HG02852 (cell line): Measurements from ENCODE around the gene CHST12.
"Not testable (repeated sequence)": the region's sequence is repeated elsewhere in the genome, so short reads cannot be mapped to it uniquely, and the experiment has no call there.

Experiments used
- ATAC-seq: cut with Tn5 transposase; IDR thresholded peaks from one replicate; pipeline ENCODE4 v1.9.1; 2021; ENCODE audit warnings: mild to moderate bottlenecking, moderate library complexity; ENCODE audit not compliant: unreplicated experiment

The CHST12 gene

GRCh38 chr7:2402687-2403013 lies 761 bp upstream of the CHST12 start:
- ATAC-seq: no peak

GRCh38 chr7:2403718-2404648 lies 572 bp downstream of the CHST12 start:
- ATAC-seq: peak; percentile 7

GRCh38 chr7:2404714-2405119 lies 1.3 kb downstream of the CHST12 start:
- ATAC-seq: no peak

GRCh38 chr7:2405201-2405600 lies 1.8 kb downstream of the CHST12 start:
- ATAC-seq: no peak

GRCh38 chr7:2405601-2406345 lies 2.4 kb downstream of the CHST12 start:
- peak; percentile 50 for ATAC-seq

- ATAC-seq: no peak
Measured at GRCh38 chr7:2409745-2410414, 6.5 kb downstream of the CHST12 start.

DNA sequence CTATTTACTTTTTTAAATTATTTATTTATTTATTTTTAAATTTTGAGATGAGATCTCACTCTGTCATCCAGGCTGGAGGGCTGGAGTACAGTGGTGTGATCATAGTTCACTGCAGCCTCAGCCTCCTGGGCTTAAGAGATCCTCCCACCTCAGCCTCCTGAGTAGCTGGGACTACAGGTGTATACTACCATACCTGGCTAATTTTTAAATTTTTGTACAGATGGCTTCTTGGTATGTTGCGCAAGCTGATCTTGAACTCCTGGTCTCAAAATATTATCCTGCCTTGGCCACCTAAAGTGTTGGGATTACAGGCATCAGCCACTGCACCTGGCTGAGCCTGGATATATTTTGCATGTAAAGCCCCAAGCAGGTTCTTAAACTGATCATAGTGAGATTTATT lies 7.6 kb downstream of the CHST12 start:
- ATAC-seq: no peak

- no peak for ATAC-seq
Measured at GRCh38 chr7:2411815-2412586, 8.6 kb downstream of the CHST12 start.

DNA sequence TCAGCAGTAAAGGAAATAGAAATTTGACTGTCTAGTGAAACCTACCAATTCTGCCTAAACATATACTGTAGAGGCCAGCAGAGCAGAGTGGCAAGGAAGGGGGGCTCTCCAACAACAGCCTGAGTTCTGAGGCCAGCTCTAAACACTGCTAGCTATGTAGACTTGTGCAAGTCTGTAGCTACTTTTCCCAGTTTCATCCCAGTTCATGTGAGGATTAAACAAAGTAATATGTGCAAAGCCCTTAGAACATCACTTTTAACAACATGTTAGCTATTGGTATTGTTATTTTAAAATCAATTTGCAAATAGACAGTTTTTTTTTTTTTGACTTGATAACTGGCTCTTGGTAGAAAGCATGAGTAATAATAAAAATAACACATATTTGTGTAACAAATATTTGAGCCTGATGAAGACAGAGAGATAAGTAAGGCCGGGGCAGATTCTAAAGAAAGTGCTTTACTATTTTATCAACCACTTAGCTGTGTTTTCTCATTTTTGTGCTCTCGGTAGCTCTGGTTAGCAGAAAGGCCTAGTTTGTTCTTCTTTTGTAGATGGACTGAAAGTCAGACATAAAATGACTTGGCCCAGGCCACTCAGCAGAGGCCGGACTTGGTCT lies 9.3 kb downstream of the CHST12 start:
- no peak for ATAC-seq

DNA sequence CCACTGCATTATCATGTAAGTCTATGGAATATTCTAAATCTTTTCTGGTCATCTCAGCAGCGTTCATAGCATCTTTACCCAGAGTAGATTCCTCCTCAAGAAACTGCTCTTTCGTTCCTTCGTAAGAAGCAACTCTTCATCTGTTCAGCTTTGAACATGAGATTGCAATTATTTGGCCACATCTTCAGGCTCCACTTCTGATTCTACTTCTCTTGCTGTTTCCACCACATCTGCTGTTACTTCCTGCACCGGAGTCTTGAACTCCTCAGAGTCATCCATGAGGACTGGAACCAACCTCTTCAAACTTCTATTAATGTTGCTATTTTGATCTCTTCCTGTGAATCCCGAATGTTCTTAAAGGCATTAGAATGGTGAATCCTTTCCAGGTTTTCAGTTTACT lies 12.7 kb downstream of the CHST12 start:
- no peak for ATAC-seq

- ATAC-seq: no peak
Measured at GRCh38 chr7:2416650-2417049, 13.2 kb downstream of the CHST12 start.

DNA sequence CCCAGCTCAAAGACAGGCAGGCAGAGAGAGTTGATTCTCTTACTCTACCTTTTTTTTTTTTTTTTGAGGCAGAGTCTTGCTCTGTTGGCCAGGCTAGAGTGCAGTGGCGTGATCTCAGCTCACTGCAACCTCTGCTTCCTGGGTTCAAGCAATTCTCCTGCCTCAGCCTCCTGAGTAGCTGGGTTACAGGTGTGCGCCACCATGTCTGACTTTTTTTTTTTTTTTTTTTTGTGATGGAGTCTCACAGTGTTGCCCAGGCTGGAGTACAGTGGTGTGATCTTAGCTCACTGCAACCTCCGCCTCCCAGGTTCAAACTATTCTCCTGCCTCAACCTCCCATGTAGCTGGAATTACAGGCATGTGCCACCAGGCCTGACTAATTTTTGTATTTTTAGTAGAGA lies 13.8 kb downstream of the CHST12 start:
- ATAC-seq: not testable (repeated sequence)

- ATAC-seq: no peak
Measured at GRCh38 chr7:2417981-2418481, 14.6 kb downstream of the CHST12 start.

DNA sequence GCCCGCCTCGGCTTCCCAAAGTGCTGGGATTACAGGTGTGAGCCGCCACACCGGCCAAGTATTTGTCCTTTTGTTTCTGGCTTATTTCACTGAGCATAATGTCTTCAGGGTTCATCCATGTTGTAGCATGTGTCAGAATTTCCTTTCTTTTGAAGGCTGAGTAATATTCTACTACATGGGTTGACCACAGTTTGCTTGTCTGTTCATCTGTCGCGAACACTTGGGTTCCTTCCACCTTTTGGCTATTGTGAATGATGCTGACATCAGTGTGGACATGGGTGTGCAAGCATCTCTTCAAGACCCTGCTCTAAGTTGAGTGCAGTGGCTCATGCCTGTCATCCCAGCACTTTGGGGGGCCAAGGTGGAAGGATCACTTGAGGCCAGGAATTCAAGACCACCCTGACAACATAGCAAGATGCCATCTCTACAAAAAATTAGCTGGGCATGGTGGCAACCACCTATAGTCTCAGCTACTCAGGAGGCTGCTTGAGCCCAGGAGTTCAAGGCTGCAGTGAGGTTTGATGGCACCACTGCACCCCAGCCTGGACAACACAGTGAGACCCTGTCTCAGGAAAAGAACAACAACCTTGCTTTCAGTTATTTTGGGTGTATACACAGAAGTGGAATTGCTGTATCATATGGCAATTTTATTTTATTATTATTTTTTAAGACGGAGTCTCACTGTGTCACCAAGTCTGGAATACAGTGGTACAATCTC lies 17.0 kb downstream of the CHST12 start:
- no peak for ATAC-seq

- ATAC-seq: no peak
Measured at GRCh38 chr7:2421943-2422310, 18.5 kb downstream of the CHST12 start.

DNA sequence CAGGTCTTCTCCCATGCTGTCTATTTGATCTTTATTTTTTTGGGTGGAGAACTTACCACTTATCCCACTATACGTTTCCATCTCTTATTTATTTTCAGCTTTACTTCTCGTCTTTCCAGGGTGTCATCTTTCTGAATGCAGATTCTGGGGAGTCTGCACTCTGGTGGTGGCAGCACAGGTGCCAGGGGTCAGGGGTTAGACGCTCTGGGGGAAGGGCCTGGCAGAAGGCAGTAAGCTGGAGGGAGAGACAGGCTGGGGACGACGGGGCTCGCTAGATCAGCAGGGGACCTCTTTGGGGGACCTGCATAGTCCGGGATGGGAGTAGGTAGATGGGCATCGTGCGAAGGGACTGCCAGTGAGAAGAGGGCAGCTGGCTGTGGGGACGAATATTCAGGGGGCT lies 22.3 kb downstream of the CHST12 start:
- no peak for ATAC-seq

- ATAC-seq: no peak
Measured at GRCh38 chr7:2431260-2431867, 28.0 kb downstream of the CHST12 start.

GRCh38 chr7:2432910-2433712 lies 29.7 kb downstream of the CHST12 start:
- ATAC-seq: no peak
